Measurements from ENCODE around the gene PIAS2.

- TF ChIP-seq POLR2AphosphoS5 (IDR thresholded peaks at IDR 0.05; ENCODE audit: low read depth, low read length) (no peak), REST (IDR thresholded peaks at IDR 0.05; ENCODE audit: insufficient read depth in 1 of 2, low read depth in 2 of 2, low read length in 2 of 2) (no peak)
Observed at GRCh38 chr18:46789088-46789487, 128.2 kb downstream of the PIAS2 start.

Measured in PFSK-1 (cell line).